Smooth muscle cell of the brain vasculature (primary cell): ENCODE data around the gene RNF157.

ENCODE experiments used
- DNase-seq: peaks from one replicate; pipeline ENCODE4 v3.0.0-alpha.2; 2012; ENCODE audit warnings: low read depth, low spot score

Gene RNF157

DNA sequence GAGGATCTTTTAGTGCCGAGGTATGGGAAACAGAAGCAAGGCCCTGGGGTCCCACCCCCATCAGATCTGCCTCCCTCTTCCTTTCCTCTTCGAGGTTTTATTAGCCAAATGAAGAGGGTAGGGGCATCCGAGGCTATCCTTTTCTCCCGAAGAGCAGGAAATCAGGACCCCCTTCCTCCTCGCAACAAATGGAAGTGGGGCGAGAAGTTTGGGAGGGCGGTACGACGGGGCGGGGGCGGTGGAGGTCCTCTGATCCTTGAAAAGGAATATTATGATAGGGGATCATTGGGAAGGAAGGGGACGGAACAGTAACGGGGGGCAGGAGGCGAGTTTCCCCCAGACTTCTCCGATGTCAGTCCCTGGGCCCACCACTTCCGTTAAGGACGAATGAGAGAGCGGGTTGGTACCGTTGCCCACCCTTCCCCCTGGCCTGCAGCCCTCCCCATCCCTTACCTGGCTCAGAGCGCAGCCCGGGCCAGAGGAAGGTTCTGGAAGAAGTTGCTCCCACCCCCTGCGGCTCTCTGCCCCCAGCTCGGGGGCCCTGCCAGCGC, 99.6 kb downstream of the RNF157 start:
- no peak for DNase-seq

GRCh38 chr17:76139801-76140660, 100.3 kb downstream of the RNF157 start:
- no peak for DNase-seq

GRCh38 chr17:76138896-76139752, 101.2 kb downstream of the RNF157 start:
- no peak for DNase-seq

GRCh38 chr17:76138234-76138895, 101.9 kb downstream of the RNF157 start:
- DNase-seq = no peak

GRCh38 chr17:76137351-76138233, 102.7 kb downstream of the RNF157 start:
- no peak for DNase-seq

GRCh38 chr17:76137001-76137350, 103.3 kb downstream of the RNF157 start:
- no peak for DNase-seq

- no peak for DNase-seq
These were observed 103.9 kb downstream of the RNF157 start for GRCh38 chr17:76136276-76137000.

- DNase-seq = no peak
These were observed 104.5 kb downstream of the RNF157 start for GRCh38 chr17:76135810-76136188.

DNA sequence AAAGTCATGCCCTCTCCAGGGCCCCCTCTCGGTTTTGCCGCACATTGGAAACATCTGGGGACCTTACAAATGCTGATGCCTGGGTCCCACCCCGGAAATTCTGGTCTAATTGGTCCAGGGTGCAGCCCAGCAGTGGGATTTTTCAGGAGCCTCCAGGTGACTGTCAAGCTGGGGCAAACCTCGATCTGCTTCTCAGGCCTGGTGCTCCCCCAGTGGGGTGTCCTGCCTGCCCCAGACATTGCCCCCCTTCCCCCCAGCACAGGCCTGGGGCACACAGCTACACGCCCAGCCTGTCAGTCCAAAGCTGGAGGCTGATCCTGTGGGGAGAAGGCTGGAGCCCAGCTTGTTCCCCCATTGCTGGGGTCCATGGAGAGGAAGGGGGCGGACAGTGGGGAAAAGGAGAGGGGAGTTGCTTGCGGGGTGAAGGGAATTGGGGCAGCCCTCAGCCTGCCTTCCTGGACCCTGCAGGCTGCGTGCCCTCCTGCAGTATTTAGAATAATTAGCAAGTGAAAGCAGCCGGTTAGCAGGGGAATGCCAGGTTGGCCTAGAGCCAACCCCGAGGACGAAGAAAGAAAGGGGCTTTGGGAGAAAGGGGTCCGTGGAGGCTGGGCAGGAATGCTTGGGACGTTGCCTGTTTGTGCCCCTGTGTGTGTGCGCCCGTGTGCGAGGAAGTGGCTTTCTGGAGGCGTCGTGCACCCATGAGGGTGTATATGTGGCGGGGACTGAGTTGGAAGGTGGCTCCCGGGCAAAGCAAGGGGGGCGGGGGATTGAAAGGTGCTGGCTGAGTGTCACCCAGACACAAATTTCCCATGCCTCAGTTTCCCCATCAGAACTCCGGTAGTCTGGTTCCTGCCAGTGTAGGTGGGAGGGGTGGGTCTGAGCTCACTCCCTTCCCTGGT, 105.1 kb downstream of the RNF157 start:
- DNase-seq = no peak

- no peak for DNase-seq
These were observed 107.5 kb downstream of the RNF157 start for GRCh38 chr17:76132574-76133338.

DNA sequence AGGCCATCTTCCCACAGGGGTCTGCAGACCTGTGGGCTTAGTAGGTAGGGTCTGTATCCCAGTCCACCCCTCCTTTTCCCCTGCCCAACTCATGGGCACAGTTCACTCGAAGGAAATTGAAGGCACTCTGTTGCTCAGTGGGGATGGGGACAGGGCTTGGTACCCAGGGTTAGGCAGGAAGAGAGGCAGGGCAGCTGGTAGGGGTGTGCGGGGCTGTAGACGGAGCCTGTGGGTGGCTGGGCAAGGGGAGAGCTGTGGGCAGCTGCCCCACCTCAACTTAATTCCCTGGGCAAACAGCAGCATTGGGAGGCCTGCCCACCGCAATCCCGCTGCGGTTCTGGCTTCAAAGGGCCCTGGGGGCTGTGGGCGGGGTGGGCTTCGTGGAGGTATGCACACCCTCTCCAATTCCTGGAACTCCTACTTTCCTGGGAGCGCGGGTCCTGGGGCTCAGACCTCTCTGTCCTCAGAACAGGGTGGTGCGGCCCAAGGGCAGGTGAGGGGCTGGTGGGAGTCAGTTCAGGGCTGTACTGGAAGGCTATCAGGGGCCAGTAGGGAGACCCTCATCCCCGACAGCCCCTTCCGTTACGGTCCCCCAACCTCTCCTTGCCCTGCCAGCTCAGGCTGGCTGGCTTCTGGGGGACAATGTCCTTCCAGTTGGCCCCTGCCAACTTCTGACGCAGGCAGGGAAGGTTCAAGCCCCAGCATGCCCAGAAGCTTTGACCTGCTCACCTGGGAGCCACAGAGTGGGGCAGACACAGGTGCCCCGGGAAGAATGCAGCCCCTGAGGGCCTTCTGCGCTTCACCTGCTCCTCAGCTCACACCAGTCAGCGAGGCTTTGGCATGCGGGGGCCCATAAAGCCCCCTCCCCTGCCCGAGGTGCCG, 108.4 kb downstream of the RNF157 start:
- no peak for DNase-seq

- no peak for DNase-seq
These were observed 109.1 kb downstream of the RNF157 start for GRCh38 chr17:76131051-76131691.

DNA sequence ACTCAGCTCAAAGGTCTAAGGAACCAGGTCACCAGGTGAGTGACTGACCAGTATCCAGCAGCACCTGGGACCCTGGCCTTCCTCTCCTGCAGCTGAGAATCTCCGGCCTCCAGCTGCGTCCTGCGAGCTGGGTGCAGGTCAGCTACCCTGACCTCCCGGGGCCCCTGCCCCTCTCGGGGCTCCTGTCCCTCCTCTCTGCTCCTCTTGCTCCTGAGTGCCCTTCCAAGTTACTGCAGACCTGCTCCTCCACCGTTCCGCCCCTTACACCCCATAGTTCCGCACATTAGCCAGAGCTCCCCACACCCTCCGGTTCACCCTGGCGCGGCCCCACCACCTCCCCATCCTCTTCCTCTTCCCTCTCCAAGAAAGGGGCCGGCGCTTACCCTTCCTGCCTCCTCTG, 109.8 kb downstream of the RNF157 start:
- DNase-seq = no peak

DNA sequence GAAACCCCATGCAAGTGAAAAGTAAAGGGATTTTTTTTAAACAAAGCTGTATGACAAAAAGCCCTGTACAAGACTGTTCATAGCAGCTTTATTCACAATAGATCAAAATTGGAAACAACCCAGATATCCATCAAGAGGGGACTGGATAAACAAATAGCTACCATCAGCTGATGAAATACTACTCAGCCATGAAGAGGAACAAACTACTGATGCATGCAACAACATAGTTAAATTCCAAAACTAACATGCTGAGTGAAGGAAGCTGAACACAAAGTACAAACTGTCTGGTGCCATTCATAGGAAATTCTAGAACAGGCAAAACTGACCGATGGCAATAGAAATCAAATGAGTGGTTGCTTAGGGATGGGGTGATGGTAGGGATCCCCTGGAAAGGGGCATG, 114.4 kb downstream of the RNF157 start:
- no peak for DNase-seq

DNA sequence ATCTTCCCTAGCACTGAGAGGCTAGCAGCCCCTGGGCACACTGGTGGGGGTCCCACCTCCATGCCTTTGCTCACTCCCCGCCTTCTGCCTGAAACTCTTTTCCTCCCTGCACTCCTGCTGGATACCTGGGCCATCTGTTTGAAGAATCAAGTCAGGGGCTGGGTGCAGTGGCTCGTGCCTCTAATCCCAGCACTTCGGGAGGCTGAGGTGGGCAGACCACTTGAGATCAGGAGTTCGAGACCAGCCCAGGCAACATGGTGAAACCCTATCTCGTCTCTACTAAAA, 115.0 kb downstream of the RNF157 start:
- DNase-seq = no peak

- DNase-seq = no peak
These were observed 115.5 kb downstream of the RNF157 start for GRCh38 chr17:76124582-76125390.
